Measurements from ENCODE around the gene ZNF205.
A peak's percentile ranks its signal among the peaks of the same experiment; 100 is the strongest.

ZNF205 gene

DNA sequence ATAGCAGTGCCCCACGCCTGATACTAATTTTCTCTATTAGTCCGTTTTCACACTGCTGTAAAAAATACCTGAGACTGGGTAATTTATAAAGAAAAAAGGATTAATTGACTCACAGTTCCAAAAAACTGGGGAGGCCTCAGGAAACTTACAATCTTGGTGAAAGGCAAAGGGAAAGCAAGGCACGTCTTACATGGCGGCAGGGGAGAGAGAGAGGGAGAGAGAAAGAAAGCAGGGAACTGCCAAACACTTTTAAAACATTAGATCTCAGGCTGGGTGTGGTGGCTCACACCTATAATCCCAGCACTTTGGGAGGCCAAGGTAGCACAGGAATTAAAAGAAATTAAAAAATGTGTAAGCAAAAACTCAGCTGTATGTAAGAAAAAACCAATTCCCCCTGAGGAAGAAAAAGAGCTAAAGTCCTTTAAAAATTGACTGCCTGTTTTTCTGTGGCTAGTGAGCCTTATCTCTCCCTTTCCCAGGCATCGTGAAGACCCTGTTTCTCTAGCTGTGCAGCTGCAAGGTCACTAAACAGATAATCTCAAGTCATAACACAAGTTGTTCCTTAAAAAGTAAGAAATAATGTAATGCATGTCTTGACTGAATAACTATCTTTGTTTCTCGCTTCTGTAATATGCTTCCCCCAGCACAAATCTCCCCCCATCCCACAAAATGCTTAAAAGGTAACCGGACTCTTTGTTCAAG is 27.3 kb upstream of the ZNF205 start:
- DNase-seq (ENCODE audit: low read depth in 2 of 2): no peak

GRCh38 chr16:3085868-3086595 is 26.4 kb upstream of the ZNF205 start:
- no peak for DNase-seq (ENCODE audit: low read depth in 2 of 2)

GRCh38 chr16:3086596-3087242 is 25.7 kb upstream of the ZNF205 start:
- no peak for DNase-seq (ENCODE audit: low read depth in 2 of 2)

- no peak for DNase-seq (ENCODE audit: low read depth in 2 of 2)
These were observed 24.8 kb upstream of the ZNF205 start for GRCh38 chr16:3087243-3088235.

DNA sequence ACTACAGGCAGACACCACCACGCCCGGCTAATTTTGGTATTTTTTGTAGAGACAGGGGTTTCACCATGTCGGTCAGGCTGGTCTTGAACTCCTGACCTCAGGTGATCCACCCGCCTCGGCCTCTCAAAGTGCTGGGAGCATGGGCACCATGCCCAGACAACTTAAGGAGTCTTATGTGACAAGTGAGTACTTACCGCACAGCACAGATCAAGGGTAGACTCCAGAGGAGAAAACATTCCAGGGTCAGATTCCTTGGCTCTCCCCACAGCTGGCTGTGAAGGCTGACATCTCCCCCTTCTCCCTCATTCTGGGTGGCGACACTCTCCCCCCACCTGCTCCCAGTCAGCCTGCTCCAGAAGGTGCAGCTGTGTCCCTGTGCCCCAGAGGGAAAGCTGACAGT is 23.9 kb upstream of the ZNF205 start:
- no peak for DNase-seq (ENCODE audit: low read depth in 2 of 2)

- no peak for DNase-seq (ENCODE audit: low read depth in 2 of 2)
These were observed 23.3 kb upstream of the ZNF205 start for GRCh38 chr16:3088925-3089716.

DNA sequence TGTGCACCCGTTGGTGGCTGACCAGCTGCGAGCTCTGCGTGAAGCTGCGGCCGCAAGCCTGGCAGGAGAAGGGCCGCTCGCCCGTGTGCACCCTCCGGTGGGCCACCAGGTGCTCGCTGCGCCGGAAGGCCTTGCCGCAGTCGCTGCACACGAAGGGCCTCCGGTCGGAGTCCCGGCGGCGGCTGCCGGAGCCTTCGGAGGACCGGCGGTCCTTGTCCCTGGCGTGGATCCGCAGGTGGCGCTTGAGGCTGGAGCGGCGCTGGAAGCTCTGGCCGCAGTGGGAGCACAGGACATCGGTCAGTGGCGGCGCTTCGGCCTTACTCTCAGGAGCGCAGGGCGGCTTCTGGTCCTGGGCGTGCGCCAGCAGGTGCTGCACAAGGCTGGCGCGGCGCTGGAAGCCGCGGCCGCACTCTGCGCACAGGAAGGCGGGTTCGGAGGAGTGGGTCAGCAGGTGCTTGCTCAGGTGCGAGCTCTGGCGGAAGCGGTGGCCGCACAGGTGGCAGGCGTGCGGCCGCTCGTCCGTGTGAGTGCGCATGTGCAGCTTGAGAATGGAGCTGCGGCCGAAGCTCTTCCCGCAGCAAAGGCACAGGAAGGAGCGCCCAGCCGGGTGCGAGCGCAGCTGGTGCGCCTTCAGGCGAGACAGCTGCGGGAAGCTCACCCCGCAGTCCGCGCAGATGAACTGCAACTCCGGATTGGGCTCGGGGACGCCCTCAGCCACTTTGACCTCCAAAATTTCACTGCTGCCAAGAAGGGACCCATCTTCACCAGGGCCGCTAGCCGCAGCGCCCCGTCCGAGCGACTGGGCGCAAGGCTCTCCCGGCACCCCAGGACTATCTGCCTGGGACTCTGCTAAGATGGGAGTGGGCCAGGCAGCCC is 22.4 kb upstream of the ZNF205 start:
- no peak for DNase-seq (ENCODE audit: low read depth in 2 of 2)

DNA sequence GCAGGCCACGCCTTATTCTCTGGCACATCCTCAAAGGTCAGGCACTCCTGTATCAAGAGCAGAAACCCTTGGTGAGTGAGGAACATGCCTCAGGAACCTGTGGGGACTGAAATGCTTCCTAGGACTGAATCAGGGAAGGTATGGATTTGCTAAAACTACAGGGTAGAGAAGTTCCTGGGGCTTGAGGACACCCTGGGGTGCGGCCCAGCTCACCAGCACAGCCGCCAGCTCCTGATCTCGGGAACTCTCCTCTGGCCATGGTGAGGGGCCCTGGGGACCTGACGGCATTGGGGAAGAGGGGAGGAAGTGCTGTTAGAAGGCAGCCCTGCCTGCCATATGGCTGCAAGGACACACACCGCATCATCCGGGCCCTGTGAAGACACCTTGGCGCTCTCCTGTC is 20.8 kb upstream of the ZNF205 start:
- no peak for DNase-seq (ENCODE audit: low read depth in 2 of 2)

DNA sequence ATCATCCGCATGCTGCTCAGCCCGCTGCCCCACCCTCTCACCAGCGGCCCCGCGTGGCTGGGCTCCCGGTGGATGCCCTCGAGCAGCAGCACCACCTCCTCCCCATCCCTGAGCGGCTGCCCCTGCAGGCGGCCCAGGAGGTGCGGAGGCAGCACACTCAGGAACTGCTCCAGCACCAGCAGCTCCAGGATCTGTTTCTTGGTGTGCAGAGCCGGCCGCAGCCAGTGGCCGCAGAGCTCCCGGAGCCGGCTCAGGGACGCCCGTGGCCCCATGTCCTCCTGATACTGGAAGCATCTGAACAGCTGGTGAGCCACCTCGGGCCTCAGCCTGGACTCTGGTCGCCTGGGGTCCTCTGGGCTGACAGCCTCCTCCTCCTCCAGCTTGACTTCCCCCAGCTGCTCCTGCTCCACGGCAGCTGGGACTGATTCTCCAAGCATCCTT is 19.9 kb upstream of the ZNF205 start:
- DNase-seq (ENCODE audit: low read depth in 2 of 2): no peak

- no peak for DNase-seq (ENCODE audit: low read depth in 2 of 2)
These were observed 17.9 kb upstream of the ZNF205 start for GRCh38 chr16:3094289-3095027.

DNA sequence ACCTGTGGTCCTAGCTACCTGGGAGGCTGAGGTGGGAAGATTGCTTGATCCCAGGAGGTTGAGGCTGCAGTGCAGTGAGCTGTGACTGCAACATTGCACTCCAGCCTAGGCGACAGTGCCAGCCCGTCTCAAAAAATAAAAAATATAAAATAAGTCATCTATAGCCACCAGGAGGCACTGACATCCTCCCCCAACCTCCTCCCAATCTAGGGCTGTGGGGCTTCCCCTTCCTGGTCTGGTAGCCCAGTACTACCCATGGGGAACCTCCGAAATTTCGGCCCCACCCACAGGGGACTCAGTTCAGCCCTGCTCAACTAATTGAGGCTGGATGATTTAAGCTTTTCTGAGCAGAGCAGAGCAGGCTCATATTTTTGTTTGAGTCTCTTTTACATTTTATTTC is 16.5 kb upstream of the ZNF205 start:
- DNase-seq (ENCODE audit: low read depth in 2 of 2): peak in 1 of 2 donors; percentile 61

- DNase-seq (ENCODE audit: low read depth in 2 of 2): no peak
These were observed 16.0 kb upstream of the ZNF205 start for GRCh38 chr16:3096362-3096761.

GRCh38 chr16:3097266-3097665 is 15.1 kb upstream of the ZNF205 start:
- DNase-seq (ENCODE audit: low read depth in 2 of 2): no peak

DNA sequence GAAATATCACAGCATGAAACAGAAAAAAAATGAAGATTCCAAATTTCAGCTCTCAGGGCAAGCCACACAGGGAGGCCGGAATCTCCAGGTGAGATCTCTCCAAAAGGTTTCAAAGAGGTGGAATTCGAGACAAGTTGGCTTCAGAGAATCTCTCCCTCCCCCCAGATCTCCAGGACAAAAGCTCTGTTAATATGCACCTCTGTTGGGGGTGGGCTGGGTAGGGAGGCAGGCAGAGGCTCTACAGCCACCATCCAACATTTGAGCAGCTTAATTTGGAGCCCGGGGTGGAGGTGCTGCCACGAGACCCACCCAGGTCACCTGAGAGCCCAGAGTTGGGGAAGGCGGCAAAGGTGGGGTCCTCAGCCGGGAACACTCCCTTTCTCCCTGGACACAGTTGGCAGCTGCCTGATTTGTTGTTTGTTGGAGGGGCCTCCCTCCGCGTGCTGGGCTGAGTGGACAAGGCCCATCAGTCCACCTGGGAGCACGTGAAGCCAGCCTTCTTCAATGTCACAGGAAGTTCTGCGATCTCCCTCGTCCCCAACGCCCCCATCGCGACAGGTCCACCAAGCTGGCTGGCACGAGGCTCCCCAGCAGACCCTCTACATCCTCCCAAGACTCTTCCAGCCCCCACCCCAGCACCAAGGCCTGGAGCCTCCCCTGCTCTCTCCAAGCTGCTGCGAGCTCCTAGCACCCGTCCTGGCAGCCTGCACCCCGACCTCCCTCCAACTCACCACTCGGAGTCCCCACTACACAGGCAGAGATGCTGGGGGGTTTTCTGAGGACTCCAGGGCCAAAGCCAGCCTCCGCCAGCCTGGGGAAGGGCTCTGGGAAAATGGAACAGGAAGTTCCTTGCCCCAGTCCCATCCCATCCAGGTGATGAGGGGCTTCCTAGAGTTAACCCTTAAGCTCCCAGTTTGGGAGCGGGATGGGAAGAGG is 13.7 kb upstream of the ZNF205 start, which contains the start of gene ZSCAN10:
ZSCAN10 (minus strand) TSS at position 836 of the 936 bp plus-strand sequence. CDS start 6,357 bp downstream, outside the sequence.
- DNase-seq (ENCODE audit: low read depth in 2 of 2): no peak

- DNase-seq (ENCODE audit: low read depth in 2 of 2): no peak
These were observed 13.0 kb upstream of the ZNF205 start for GRCh38 chr16:3099395-3099731.

- DNase-seq (ENCODE audit: low read depth in 2 of 2): peak; percentile 96 to 97
These were observed 12.5 kb upstream of the ZNF205 start for GRCh38 chr16:3099732-3100499.

All from stimulated activated CD4-positive, alpha-beta T cell treated with anti-CD3 and anti-CD28 coated beads, Interleukin-4, amount 100 ng/mL, for 48 hours (primary cell).